ENCODE results near the gene GALNT8.
A peak's percentile ranks its signal among the peaks of the same experiment; 100 is the strongest.
"Not testable (repeated sequence)": the region's sequence is repeated elsewhere in the genome, so short reads cannot be mapped to it uniquely, and the experiment has no call there.

GALNT8 gene

DNA sequence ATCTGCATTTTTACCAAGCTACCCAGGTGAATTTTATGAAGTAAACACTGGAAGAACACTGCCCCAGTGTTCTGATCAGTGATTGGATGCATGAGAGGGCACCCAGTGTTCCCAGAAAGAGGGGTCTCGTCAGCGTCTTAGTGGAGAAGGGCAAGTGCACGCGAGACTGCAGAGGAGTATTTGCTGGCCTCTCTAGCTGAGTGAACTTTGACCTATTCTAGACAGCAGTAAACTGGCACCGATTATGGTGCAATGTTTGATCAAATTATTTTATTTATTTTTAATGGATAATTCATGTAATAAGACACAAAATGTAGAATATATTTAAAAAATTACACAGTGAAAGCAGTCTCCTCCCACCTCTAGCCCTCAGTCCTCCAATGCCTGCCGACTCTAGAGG, 5.3 kb upstream of the GALNT8 start:
- Histone ChIP-seq H3K36me3 (ENCODE audit: control insufficient read depth, insufficient read depth, low read length) (no peaks in the 10 kb centered on the region), H2BK120ac (ENCODE audit: low read depth, low read length) (no peak overlapping the region), H3K4me1 (ENCODE audit: control insufficient read depth, low read depth, low read length) (no peaks in the 10 kb centered on the region), H4K8ac (ENCODE audit: low read depth, low read length) (no peak overlapping the region), H3K18ac (ENCODE audit: low read length) (no peak overlapping the region), H3K4me3 (ENCODE audit: low read length) (no peak overlapping the region), H3K56ac (ENCODE audit: low read length) (no peak overlapping the region), H3K4me2 (ENCODE audit: low read length) (no peak overlapping the region), H4K5ac (ENCODE audit: low read length) (no peak overlapping the region), H3K4ac (ENCODE audit: low read depth, low read length) (no peak overlapping the region), H3K79me2 (ENCODE audit: control insufficient read depth, insufficient read depth, low read length) (no peaks in the 10 kb centered on the region), H2BK15ac (replicated peaks; ENCODE audit: low read depth) (no peak overlapping the region), H3K9ac (ENCODE audit: low read length) (no peak overlapping the region), H3K23ac (ENCODE audit: low read length) (no peak overlapping the region), H3K27ac (ENCODE audit: low read depth, low read length) (no peak overlapping the region), H3K79me1 (ENCODE audit: low read length) (no peaks in the 10 kb centered on the region), H3K27me3 (ENCODE audit: insufficient read depth, low read length, poor library complexity) (no peaks in the 10 kb centered on the region), H2AK5ac (ENCODE audit: low read length) (no peak overlapping the region), H2BK5ac (ENCODE audit: low read length) (no peak overlapping the region)
- no CpG with 5 or more reads among the region's 6 CpGs for WGBS (ENCODE audit: extremely low coverage, insufficient coverage, low lambda C conversion rate)
- no peak for DNase-seq

DNA sequence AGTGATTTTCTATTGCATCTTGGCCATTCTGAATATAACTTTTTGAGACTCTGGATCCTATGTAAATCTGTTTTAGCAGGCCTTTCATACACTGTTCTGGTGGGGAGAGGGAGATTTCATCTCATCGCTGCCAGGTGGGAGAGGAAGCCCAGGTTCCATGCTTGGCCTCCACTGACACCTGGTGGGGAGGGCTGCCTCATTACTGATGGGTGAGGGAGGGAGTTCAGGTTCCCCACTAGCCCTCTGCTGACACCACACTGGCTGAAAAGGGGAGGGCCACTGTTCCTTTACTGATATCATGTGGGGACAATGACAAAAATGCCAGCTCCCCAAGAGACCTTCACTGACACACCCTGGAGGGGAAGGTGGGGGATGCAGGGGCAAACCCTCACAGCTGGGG, 2.4 kb upstream of the GALNT8 start:
- H3K23ac ChIP-seq (ENCODE audit: low read length), result no peak overlapping the region
- H3K27me3 ChIP-seq (ENCODE audit: insufficient read depth, low read length, poor library complexity), result no peaks in the 10 kb centered on the region
- H4K5ac ChIP-seq (ENCODE audit: low read length), result no peak overlapping the region
- H3K4me2 ChIP-seq (ENCODE audit: low read length), result no peak overlapping the region
- H2BK15ac ChIP-seq (replicated peaks; ENCODE audit: low read depth), result no peak overlapping the region
- no peak overlapping the region for H3K18ac ChIP-seq (ENCODE audit: low read length)
- no peaks in the 10 kb centered on the region for H3K79me2 ChIP-seq (ENCODE audit: control insufficient read depth, insufficient read depth, low read length)
- no peak overlapping the region for H3K4ac ChIP-seq (ENCODE audit: low read depth, low read length)
- no peak overlapping the region for H3K56ac ChIP-seq (ENCODE audit: low read length)
- no peaks in the 10 kb centered on the region for H3K36me3 ChIP-seq (ENCODE audit: control insufficient read depth, insufficient read depth, low read length)
- no peak overlapping the region for H2BK5ac ChIP-seq (ENCODE audit: low read length)
- H2BK120ac ChIP-seq (ENCODE audit: low read depth, low read length), result no peak overlapping the region
- peaks cover 5% of the 10 kb centered on the region for H3K4me1 ChIP-seq (ENCODE audit: control insufficient read depth, low read depth, low read length)
- no peaks in the 10 kb centered on the region for H3K79me1 ChIP-seq (ENCODE audit: low read length)
- H2AK5ac ChIP-seq (ENCODE audit: low read length), result no peak overlapping the region
- no peak overlapping the region for H4K8ac ChIP-seq (ENCODE audit: low read depth, low read length)
- no CpG with 5 or more reads among the region's 1 CpG for WGBS (ENCODE audit: extremely low coverage, insufficient coverage, low lambda C conversion rate)
- H3K27ac ChIP-seq (ENCODE audit: low read depth, low read length), result no peak overlapping the region
- H3K4me3 ChIP-seq (ENCODE audit: low read length), result no peak overlapping the region
- no peak overlapping the region for H3K9ac ChIP-seq (ENCODE audit: low read length)
- peak; percentile 67 for DNase-seq

DNA sequence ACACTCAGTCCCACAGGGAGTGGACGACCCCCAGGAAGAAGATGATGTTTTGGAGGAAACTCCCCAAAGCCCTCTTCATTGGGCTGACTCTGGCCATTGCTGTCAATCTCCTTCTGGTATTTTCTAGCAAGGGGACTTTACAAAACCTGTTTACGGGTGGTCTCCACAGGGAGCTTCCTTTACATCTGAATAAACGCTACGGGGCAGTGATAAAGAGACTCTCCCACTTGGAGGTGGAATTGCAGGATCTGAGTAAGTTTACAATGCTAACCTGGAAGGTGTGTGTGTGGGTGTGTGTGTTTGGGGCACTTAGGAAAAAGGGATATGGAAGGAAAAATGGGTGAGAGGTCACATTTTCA, 416 bp downstream of the GALNT8 start:
- H2BK120ac ChIP-seq (ENCODE audit: low read depth, low read length), result no peak overlapping the region
- H3K36me3 ChIP-seq (ENCODE audit: control insufficient read depth, insufficient read depth, low read length), result no peaks in the 10 kb centered on the region
- H3K79me1 ChIP-seq (ENCODE audit: low read length), result no peaks in the 10 kb centered on the region
- H3K9ac ChIP-seq (ENCODE audit: low read length), result no peak overlapping the region
- H3K56ac ChIP-seq (ENCODE audit: low read length), result peak overlapping the region; percentile 52
- peaks cover 5% of the 10 kb centered on the region for H3K4me1 ChIP-seq (ENCODE audit: control insufficient read depth, low read depth, low read length)
- no peak overlapping the region for H3K4me3 ChIP-seq (ENCODE audit: low read length)
- no peak overlapping the region for H3K4ac ChIP-seq (ENCODE audit: low read depth, low read length)
- no peak overlapping the region for H4K5ac ChIP-seq (ENCODE audit: low read length)
- no peak overlapping the region for H4K8ac ChIP-seq (ENCODE audit: low read depth, low read length)
- H2AK5ac ChIP-seq (ENCODE audit: low read length), result no peak overlapping the region
- peak overlapping the region; percentile 27 for H3K27ac ChIP-seq (ENCODE audit: low read depth, low read length)
- H2BK15ac ChIP-seq (replicated peaks; ENCODE audit: low read depth), result no peak overlapping the region
- DNase-seq, result peak; percentile 79
- H2BK5ac ChIP-seq (ENCODE audit: low read length), result no peak overlapping the region
- no CpG with 5 or more reads among the region's 4 CpGs for WGBS (ENCODE audit: extremely low coverage, insufficient coverage, low lambda C conversion rate)
- no peaks in the 10 kb centered on the region for H3K79me2 ChIP-seq (ENCODE audit: control insufficient read depth, insufficient read depth, low read length)
- no peaks in the 10 kb centered on the region for H3K27me3 ChIP-seq (ENCODE audit: insufficient read depth, low read length, poor library complexity)
- no peak overlapping the region for H3K18ac ChIP-seq (ENCODE audit: low read length)
- H3K23ac ChIP-seq (ENCODE audit: low read length), result no peak overlapping the region
- H3K4me2 ChIP-seq (ENCODE audit: low read length), result no peak overlapping the region

DNA sequence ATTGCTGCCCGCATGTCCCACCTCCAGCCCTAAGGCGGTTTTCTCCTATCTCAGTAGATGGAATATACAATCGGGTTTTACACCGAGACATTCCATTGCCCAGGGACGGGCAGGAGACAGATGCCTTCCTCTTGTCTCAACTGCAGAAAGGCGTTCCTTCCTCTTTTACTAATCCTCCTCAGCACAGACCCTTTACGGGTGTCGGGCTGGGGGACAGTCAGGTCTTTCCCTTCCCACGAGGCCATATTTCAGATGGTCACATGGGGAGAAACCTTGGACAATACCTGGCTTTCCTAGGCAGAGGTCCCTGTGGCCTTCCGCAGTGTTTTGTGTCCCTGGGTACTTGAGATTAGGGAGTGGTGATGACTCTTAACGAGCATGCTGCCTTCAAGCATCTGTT, 1.4 kb downstream of the GALNT8 start:
- not testable (repeated sequence) for H2BK15ac ChIP-seq (replicated peaks; ENCODE audit: low read depth); H4K8ac ChIP-seq (ENCODE audit: low read depth, low read length); H3K4ac ChIP-seq (ENCODE audit: low read depth, low read length); H2BK5ac ChIP-seq (ENCODE audit: low read length); H3K56ac ChIP-seq (ENCODE audit: low read length); H3K27ac ChIP-seq (ENCODE audit: low read depth, low read length); H3K9ac ChIP-seq (ENCODE audit: low read length); H3K79me2 ChIP-seq (ENCODE audit: control insufficient read depth, insufficient read depth, low read length); H3K4me3 ChIP-seq (ENCODE audit: low read length); H3K23ac ChIP-seq (ENCODE audit: low read length); H3K27me3 ChIP-seq (ENCODE audit: insufficient read depth, low read length, poor library complexity); H3K4me1 ChIP-seq (ENCODE audit: control insufficient read depth, low read depth, low read length); H3K4me2 ChIP-seq (ENCODE audit: low read length); H2AK5ac ChIP-seq (ENCODE audit: low read length); H4K5ac ChIP-seq (ENCODE audit: low read length); H2BK120ac ChIP-seq (ENCODE audit: low read depth, low read length); H3K79me1 ChIP-seq (ENCODE audit: low read length); H3K18ac ChIP-seq (ENCODE audit: low read length); H3K36me3 ChIP-seq (ENCODE audit: control insufficient read depth, insufficient read depth, low read length)
- WGBS (ENCODE audit: extremely low coverage, insufficient coverage, low lambda C conversion rate), result no CpG with 5 or more reads among the region's 11 CpGs
- DNase-seq, result peak; percentile 56

DNA sequence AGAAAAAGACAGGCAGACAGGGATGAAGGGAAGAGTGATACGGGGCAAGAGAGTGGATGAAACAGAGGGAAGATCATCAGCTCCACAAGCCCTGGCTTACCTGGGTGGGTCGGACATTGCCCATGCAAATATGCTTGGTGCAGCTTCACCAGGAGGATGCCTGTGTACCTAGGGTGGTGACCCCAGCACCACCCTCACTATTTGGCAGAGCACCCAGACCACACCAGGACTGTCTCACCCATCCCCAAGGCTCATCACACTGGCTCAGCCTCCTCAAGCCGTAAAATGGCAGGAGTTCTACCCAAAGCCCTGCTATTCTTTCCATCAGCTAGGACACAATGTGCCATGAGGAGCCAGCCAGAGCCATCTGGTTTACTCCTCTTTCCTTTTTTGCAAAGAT, 3.0 kb downstream of the GALNT8 start:
- H2BK15ac ChIP-seq (replicated peaks; ENCODE audit: low read depth), result no peak overlapping the region
- H3K18ac ChIP-seq (ENCODE audit: low read length), result no peak overlapping the region
- no peak overlapping the region for H2BK120ac ChIP-seq (ENCODE audit: low read depth, low read length)
- H4K5ac ChIP-seq (ENCODE audit: low read length), result no peak overlapping the region
- no peak overlapping the region for H3K4ac ChIP-seq (ENCODE audit: low read depth, low read length)
- H3K23ac ChIP-seq (ENCODE audit: low read length), result no peak overlapping the region
- H3K79me1 ChIP-seq (ENCODE audit: low read length), result no peaks in the 10 kb centered on the region
- no peak overlapping the region for H3K27ac ChIP-seq (ENCODE audit: low read depth, low read length)
- no peak overlapping the region for H4K8ac ChIP-seq (ENCODE audit: low read depth, low read length)
- H3K4me1 ChIP-seq (ENCODE audit: control insufficient read depth, low read depth, low read length), result peaks cover 5% of the 10 kb centered on the region
- H3K56ac ChIP-seq (ENCODE audit: low read length), result no peak overlapping the region
- H3K79me2 ChIP-seq (ENCODE audit: control insufficient read depth, insufficient read depth, low read length), result no peaks in the 10 kb centered on the region
- H3K9ac ChIP-seq (ENCODE audit: low read length), result no peak overlapping the region
- H2AK5ac ChIP-seq (ENCODE audit: low read length), result no peak overlapping the region
- no CpG with 5 or more reads among the region's 3 CpGs for WGBS (ENCODE audit: extremely low coverage, insufficient coverage, low lambda C conversion rate)
- H3K36me3 ChIP-seq (ENCODE audit: control insufficient read depth, insufficient read depth, low read length), result no peaks in the 10 kb centered on the region
- no peak overlapping the region for H2BK5ac ChIP-seq (ENCODE audit: low read length)
- no peak for DNase-seq
- no peak overlapping the region for H3K4me3 ChIP-seq (ENCODE audit: low read length)
- H3K4me2 ChIP-seq (ENCODE audit: low read length), result no peak overlapping the region
- no peaks in the 10 kb centered on the region for H3K27me3 ChIP-seq (ENCODE audit: insufficient read depth, low read length, poor library complexity)

DNA sequence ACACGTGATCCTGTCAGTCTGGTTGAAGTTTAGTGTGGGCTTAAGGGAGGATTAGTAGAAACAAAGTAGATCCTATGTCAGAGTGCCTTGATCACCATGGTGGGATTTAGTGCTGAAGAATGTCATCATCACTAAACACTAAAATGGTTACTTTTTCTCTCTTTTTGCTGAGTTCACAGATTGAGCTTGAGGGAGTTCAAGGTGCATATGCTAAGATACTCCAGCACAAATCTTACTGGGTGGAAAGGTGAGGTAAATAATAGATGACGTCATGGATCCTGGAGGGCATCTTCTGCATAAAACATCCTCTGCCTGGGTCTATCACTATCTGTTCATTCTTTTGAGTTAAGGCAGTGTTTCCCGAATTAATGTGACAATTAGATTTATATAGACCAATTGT, 4.9 kb downstream of the GALNT8 start:
- no peak overlapping the region for H4K8ac ChIP-seq (ENCODE audit: low read depth, low read length)
- no peak overlapping the region for H2AK5ac ChIP-seq (ENCODE audit: low read length)
- no peak overlapping the region for H3K4me2 ChIP-seq (ENCODE audit: low read length)
- no peaks in the 10 kb centered on the region for H3K27me3 ChIP-seq (ENCODE audit: insufficient read depth, low read length, poor library complexity)
- no peak for DNase-seq
- no peaks in the 10 kb centered on the region for H3K79me1 ChIP-seq (ENCODE audit: low read length)
- H3K4me3 ChIP-seq (ENCODE audit: low read length), result no peak overlapping the region
- peaks cover 5% of the 10 kb centered on the region for H3K4me1 ChIP-seq (ENCODE audit: control insufficient read depth, low read depth, low read length)
- WGBS (ENCODE audit: extremely low coverage, insufficient coverage, low lambda C conversion rate), result no CpG with 5 or more reads among the region's 3 CpGs
- H2BK120ac ChIP-seq (ENCODE audit: low read depth, low read length), result no peak overlapping the region
- H3K79me2 ChIP-seq (ENCODE audit: control insufficient read depth, insufficient read depth, low read length), result no peaks in the 10 kb centered on the region
- no peak overlapping the region for H3K4ac ChIP-seq (ENCODE audit: low read depth, low read length)
- H3K9ac ChIP-seq (ENCODE audit: low read length), result no peak overlapping the region
- H3K56ac ChIP-seq (ENCODE audit: low read length), result no peak overlapping the region
- H3K36me3 ChIP-seq (ENCODE audit: control insufficient read depth, insufficient read depth, low read length), result no peaks in the 10 kb centered on the region
- no peak overlapping the region for H3K18ac ChIP-seq (ENCODE audit: low read length)
- no peak overlapping the region for H3K23ac ChIP-seq (ENCODE audit: low read length)
- H2BK5ac ChIP-seq (ENCODE audit: low read length), result no peak overlapping the region
- H4K5ac ChIP-seq (ENCODE audit: low read length), result no peak overlapping the region
- H2BK15ac ChIP-seq (replicated peaks; ENCODE audit: low read depth), result no peak overlapping the region
- H3K27ac ChIP-seq (ENCODE audit: low read depth, low read length), result no peak overlapping the region

All from mesendoderm (in vitro differentiated cells).